Sigmoid colon (tissue), 4 donors: ENCODE data around the gene JAM3.

ENCODE experiments used
- EP300 ChIP-seq, 4 donors: sonication (generic); formaldehyde crosslinking; IDR thresholded peaks; one replicate each; pipeline ENCODE4 v1.6.1; 2017; ENCODE audit warnings: antibody characterized with exemption in 4 of 4
- POLR2A ChIP-seq, 2 donors: fragments of 450-650 bp; IDR thresholded peaks; one replicate each; pipeline ENCODE4 v1.6.1; 2016; ENCODE audit warnings: antibody characterized with exemption in 2 of 2, mild to moderate bottlenecking in 2 of 2, moderate library complexity in 2 of 2
- POLR2AphosphoS5 ChIP-seq, 4 donors: sonication (generic); formaldehyde crosslinking; IDR thresholded peaks; one replicate each; pipeline ENCODE4 v1.6.1; 2017; ENCODE audit warnings: antibody characterized with exemption in 4 of 4
- TF ChIP-seq, protein P1 (sequence below), 4 experiments: fragments of 450-650 bp in 3 of 4; fragments of 200-600 bp in 1 of 4; IDR thresholded peaks; one replicate each; pipeline ENCODE4 v1.5.1; 2016 to 2019; ENCODE audit warnings: antibody characterized with exemption in 4 of 4, mild to moderate bottlenecking in 3 of 4, moderate library complexity in 2 of 4

DNA sequence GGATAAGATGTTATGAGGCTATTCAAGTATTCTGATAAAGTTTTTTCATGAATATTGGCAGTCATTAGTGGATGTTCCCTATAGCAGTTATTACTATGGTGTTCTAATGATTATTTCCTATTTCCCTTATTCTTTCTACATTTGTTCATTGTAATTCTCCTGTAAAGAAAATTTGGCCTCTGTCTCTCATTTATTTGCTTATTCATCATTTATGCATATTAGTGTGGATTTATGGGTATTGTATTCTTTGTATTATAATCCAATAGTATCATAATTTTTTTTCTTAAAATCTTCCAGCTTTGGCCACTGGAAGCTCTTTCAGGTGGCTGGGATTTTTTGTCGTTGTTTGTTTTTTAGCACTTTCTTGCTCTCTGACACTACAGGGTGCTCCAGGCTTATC lies 47.3 kb downstream of the JAM3 start:
- TF ChIP-seq POLR2A (IDR thresholded peaks at IDR 0.05) (no peak), POLR2AphosphoS5 (IDR thresholded peaks at IDR 0.05) (no peak), EP300 (IDR thresholded peaks at IDR 0.05) (no peak)
- TF ChIP-seq, protein P1, sequence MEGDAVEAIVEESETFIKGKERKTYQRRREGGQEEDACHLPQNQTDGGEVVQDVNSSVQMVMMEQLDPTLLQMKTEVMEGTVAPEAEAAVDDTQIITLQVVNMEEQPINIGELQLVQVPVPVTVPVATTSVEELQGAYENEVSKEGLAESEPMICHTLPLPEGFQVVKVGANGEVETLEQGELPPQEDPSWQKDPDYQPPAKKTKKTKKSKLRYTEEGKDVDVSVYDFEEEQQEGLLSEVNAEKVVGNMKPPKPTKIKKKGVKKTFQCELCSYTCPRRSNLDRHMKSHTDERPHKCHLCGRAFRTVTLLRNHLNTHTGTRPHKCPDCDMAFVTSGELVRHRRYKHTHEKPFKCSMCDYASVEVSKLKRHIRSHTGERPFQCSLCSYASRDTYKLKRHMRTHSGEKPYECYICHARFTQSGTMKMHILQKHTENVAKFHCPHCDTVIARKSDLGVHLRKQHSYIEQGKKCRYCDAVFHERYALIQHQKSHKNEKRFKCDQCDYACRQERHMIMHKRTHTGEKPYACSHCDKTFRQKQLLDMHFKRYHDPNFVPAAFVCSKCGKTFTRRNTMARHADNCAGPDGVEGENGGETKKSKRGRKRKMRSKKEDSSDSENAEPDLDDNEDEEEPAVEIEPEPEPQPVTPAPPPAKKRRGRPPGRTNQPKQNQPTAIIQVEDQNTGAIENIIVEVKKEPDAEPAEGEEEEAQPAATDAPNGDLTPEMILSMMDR (IDR thresholded peaks at IDR 0.05) = no peak
